A172 (cell line): ENCODE data around the gene MINDY1. TPM values are rescaled to one million over a fixed set of nuclear protein-coding genes. Genes with fewer than 3 reads are reported as not detected.

ENCODE experiments used
- DNase-seq: peaks from one replicate; pipeline ENCODE4 v3.0.0-alpha.2; 2015; ENCODE audit warnings: low spot score
- total RNA-seq: library from RNA; depleted of rRNA; stranded (reverse); fragments of >200 nt; shearing (Covaris generic); gene quantifications from 2 replicates; pipeline ENCODE4 v1.2.3, GENCODE V29; 2014

MINDY1 gene
- total RNA-seq, 1 experiment from 2014 or later: 9.3 TPM

GRCh38 chr1:150992626-150993025 is 14.1 kb downstream of the MINDY1 start:
- DNase-seq: no peak

DNA sequence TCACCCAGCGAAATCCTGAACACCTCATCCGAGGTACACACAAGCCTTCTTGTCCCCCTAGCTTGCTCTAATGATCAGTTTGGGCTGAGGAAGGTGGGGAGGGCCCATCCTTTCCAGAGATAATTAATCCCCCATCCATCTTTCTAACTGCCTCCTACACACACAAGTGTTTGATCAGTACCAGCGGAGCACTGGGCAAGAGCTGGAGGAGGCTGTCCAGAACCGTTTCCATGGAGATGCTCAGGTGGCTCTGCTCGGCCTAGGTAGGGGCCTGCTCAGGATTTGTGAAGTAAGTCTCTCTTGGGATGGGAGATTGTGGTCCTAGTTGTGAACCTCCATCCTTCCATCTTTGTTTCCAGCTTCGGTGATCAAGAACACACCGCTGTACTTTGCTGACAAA is 18.8 kb downstream of the MINDY1 start:
- DNase-seq: no peak

GRCh38 chr1:150985179-150985825 is 21.4 kb downstream of the MINDY1 start:
- no peak for DNase-seq

GRCh38 chr1:150981805-150982712 is 24.6 kb downstream of the MINDY1 start, which contains the start of gene ANXA9:
Gene ANXA9, plus strand, starts transcription at chr1:150982292. Its CDS starts 814 bp downstream, at chr1:150983106.
- DNase-seq: peak; percentile 76

- DNase-seq: peak; percentile 76
Observed at GRCh38 chr1:150981177-150981804, 25.4 kb downstream of the MINDY1 start.

DNA sequence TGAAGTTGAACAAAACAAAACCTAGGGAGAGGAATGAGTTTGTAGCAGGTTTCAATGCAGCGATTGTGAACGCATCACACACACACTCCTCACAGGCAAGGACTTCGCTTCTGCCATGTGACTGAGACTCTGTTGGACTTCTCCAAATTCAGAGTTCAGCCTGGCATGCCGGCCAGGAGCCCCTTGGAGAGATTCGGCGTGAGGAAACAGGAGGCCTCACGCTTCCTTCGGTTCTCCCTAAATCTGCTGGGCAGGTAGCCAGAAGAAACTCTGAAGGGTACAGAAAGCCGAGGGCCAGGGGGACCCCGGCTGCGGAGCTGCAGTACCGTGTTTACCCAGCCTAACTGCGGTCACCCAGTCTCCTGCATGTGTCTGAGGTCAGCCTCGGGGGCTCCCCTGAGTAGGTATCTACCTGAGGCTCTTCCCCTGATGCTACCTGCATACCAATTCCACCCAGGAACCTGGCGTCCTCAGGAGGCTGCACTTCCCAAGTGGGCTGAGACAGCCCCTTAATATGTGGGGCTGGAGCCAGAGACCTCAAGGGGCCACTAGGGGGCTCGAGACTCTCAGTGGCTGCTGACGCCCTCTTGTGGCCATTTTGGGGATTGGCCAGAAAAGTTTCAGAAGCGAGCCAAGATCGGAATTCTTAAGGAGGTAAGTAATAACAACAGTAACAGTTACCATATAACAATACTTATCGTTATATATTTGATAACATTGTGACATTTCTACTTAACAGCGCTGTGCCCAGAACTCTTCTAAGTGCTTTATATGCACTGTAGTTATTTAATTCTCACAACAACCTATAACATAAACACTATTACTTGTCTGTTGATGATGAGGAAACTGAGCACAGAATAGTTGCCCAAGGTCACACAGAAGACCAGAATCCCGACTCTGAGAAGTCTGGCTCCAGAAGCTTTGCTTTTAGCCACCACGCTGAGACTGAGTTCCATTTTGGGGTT is 27.3 kb downstream of the MINDY1 start:
- peak; percentile 90 for DNase-seq

- peak; percentile 99 for DNase-seq
Observed at GRCh38 chr1:150976879-150977694, 29.6 kb downstream of the MINDY1 start.

GRCh38 chr1:150976401-150976821 is 30.3 kb downstream of the MINDY1 start:
- no peak for DNase-seq

DNA sequence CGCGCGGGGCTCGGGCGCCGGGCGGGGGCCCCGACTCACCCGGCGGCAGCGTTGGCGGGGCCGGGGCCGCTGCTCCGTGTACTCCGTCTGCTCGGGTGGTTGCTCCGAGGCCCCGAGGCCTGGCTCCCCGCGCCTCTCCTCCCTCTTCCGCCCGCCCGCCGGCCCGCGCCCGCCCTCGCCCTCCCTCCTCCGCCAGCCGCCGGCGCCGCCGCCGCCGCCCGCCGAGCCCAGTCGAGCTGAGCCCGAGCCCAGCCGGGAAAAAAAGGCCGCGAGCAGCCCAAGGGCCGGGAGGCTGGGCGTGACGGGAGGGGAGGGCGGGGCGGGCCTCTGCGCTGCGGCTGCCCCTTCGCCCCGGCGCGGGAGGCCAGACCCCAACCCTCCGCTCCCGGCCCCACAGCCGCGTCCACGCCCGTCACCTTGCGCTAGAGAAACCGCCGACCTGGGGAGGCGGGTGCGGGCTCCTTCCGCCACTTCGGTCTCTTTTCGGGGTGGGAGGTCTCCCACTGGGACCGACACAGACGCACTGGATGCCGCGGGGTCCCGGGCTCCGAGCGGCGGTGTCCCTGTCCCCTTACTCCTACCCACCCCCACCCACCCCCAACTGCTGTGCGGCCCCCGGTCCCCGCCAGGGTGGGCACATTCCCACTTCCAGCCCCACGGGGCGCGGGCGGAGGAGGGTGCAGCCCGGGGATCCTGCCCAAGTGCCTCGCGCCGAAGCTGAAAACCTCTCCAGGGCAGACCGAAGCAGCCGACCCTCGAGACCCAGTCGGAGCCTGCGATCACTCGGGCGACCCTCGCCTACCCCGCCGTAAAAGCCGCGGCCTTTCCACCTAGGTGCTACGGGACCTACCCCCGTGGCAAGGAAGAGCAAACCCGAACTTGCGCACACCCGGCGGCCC is 31.9 kb downstream of the MINDY1 start, which contains the start of gene CERS2:
TSS of gene CERS2 (minus strand) at position 256 of the 899 bp plus-strand sequence. CDS start 5,745 bp downstream, outside the sequence.
- peak; percentile 60 for DNase-seq

DNA sequence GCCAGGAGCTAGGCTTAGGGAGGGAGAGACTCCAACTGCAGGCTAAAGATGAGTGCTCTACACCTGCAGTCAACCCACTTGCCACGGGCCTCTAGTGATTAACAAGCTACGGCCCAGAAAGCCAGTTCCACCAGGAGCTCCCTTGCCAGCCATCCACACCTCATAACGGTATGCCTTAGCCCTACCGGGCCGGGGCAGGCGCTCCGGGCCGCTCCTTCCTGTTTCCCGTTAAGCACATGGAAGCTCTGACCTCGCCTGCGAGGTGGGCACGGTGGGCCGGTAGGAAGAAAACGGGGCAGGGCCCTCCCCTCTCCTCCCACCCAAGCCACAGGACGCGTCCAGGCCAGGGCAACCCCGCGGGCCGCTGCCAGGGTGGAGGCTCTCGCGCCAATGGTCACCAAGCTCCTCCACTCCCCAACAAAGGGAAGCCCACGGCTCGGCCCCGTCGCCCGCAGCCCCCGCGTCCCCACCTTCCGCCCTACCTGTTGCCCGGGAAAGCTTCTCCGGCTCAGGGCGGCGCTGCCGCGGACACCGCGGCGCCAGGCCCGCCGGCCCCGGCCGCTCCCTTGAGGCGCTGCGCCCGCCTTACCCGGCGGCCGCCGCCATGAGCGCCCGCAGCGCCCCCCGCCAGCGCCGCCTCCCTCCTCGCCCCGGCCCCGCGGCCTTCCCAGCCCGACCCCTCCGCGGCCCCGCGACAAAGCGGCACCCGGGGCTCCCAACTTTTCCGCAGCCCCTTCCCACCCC is 32.7 kb downstream of the MINDY1 start:
- DNase-seq: peak; percentile 51

- DNase-seq: no peak
Observed at GRCh38 chr1:150973258-150973835, 33.4 kb downstream of the MINDY1 start.

- DNase-seq: no peak
Observed at GRCh38 chr1:150972417-150972940, 34.2 kb downstream of the MINDY1 start.

DNA sequence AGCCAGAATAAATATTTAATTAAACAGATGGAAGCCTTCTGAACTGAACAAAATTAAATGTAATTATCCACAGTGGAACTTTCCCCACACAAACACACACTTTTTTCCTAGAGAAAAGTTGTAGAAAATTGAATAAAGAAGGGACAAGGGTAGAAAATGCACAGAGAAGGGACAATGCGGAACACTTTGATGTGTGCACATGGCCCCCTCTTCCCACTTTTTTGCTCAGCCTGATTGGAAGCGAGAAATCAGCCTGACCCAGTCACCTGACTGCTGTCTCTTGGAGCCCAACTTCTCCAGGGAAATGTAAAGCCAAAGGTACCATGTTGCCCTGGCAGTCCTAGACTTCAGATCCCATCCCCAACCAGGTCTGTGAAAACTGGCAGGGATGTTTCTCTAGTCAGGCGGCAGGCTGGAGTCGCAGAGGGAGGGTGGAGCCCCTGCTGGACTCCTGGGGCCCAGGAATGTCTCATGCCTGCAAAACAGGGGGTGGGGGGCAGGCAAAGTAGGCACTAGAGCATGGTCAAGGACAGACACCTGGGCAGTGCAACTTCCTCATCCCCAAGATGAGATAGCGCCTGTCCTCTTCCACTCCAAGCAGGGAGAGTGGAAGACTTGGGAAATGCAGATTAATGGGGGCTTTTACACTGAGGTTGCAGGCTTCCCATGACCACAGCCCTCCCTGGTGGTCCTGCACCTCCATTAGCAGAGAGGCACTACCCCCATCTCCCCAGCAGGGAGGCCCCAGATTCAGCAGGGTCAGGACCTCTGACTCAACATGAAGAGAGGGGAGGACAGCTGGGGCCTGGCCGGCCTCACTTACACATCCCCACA is 34.9 kb downstream of the MINDY1 start:
- peak; percentile 64 for DNase-seq

GRCh38 chr1:150970808-150971582 is 35.7 kb downstream of the MINDY1 start:
- peak; percentile 53 for DNase-seq

DNA sequence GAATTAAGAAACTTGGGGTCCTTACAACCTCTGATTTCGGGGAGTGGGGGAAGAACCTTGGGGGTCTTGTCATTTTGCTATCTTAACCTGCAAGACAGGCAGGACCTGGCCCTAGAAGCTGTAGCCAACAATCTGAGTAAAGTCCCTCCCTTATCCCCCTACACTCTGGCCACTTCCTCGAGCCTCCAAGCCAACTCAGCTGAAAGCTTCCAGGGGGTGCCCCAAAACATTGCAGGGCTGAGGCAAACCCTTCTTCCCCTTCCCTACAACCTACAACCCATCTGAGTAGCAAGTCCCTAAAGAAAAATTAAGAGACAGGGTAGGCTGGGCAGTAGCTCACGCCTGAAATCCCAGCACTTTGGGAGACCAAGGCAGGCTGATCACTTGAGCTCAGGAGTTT is 37.1 kb downstream of the MINDY1 start:
- no peak for DNase-seq

GRCh38 chr1:150968491-150968890 is 38.2 kb downstream of the MINDY1 start:
- no peak for DNase-seq
